Stimulated activated CD4-positive, alpha-beta T cell treated with anti-CD3 and anti-CD28 coated beads, Interleukin-12 subunit alpha, Interleukin-12 subunit beta, amount 100 ng/mL, for 48 hours (primary cell): ENCODE data around the gene STX18.
"Not testable (repeated sequence)": the region's sequence is repeated elsewhere in the genome, so short reads cannot be mapped to it uniquely, and the experiment has no call there.

ENCODE experiments used
- DNase-seq, 3 donors: peaks; one replicate each; pipeline ENCODE4 v3.0.0-alpha.2; 2020; ENCODE audit warnings: low read depth in 2 of 3, low spot score in 1 of 3

The STX18 gene

GRCh38 chr4:4480685-4481398 is 61.0 kb downstream of the STX18 start:
- DNase-seq = no peak

DNA sequence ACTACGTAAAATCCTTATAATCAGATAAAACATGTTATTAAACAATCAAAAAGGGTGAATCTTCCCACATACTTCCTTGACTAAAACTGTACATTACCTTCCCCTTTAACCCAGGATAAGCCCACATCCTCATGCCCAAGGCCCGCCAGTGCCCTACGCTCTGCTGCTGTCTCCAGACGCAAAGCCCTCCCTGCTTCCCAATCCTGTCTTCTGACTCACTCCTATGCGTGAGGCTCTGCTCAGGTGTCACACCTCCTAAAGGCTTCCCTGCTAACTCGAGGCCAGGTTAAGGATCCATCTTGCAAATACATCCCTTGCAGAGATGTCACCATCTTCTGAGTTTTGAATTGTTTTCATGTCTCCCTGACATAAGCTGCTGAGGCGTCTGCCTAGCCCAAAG is 61.6 kb downstream of the STX18 start:
- DNase-seq = no peak

DNA sequence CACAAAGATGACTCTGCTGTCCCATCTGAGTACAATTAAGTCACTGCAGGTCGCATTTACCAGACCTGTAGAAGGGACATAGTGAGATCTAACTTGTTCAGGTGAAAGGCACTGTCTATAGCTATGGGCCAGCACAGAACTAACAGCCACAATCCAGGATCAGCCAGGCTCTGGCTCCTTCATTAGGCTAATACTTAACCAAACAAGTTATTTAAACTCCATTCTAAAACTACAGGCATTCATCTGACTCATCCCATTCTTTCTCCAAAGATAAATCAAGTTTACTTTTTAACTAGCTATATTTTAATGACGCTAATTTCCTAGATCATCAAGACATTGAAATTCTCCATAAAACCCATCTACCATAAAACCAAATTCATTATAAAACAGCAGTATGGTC is 62.5 kb downstream of the STX18 start:
- no peak for DNase-seq

DNA sequence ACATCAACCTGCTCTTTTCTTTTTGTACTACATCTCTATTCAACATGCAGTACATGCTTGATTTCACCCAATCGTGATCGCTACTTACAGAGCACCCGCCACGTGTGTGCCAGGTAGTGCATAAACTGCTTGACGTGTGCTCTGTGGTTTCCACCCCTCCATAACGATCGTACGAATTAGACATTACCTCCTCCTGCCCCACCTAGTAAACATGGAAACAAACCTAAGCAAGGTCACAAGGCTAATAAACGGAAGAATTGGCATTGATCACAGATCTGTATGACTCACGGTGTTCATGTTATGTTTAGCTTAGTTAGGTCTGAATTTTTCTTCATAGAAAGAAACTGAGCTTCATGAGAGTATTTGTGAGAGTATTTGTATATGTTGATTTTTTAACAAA is 64.1 kb downstream of the STX18 start:
- no peak for DNase-seq

GRCh38 chr4:4477391-4477790 is 64.5 kb downstream of the STX18 start:
- DNase-seq = no peak

- no peak for DNase-seq
Measured at GRCh38 chr4:4474476-4474875, 67.4 kb downstream of the STX18 start.

GRCh38 chr4:4472344-4472958 is 69.4 kb downstream of the STX18 start:
- no peak for DNase-seq

DNA sequence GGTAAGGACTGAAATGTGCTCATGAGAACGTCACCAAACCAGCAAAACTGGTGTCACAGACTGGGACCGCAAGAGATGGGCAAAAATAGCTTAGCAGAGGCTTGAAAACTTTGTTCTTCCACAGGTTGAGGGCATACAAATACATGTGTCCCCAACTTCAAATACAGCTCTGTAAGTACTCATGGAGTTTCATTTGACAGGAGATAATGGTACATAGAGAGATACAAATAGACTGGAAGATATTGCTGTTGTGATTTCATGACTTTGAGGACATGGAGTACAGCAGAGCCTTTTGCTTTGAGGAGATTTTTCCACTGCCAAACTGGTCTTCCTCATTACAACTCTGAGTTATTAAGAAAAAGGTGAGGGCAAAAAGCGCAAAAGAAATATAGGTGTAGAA is 70.7 kb downstream of the STX18 start:
- no peak for DNase-seq

DNA sequence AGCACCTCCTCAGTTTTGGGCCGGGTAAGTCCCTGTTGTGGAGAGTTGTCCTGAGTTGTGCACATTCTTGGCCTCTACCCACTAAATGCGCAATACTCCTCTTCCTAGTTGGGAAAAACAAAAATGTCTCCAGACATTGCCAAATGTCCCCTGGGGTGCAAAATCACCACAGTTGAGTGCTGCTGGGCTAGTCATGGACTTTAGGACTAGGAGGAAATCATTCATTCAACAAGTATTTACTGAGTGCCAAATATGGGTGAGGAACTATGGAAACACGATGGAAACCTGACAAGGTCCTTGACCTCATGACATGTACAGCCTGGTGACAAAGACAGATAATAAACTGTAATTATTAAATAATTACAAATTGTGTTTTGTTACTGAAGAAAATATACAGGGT is 71.6 kb downstream of the STX18 start:
- DNase-seq = no peak

- not testable (repeated sequence) for DNase-seq
Measured at GRCh38 chr4:4465238-4465637, 76.6 kb downstream of the STX18 start.

GRCh38 chr4:4462970-4463369 is 78.9 kb downstream of the STX18 start:
- DNase-seq = no peak

DNA sequence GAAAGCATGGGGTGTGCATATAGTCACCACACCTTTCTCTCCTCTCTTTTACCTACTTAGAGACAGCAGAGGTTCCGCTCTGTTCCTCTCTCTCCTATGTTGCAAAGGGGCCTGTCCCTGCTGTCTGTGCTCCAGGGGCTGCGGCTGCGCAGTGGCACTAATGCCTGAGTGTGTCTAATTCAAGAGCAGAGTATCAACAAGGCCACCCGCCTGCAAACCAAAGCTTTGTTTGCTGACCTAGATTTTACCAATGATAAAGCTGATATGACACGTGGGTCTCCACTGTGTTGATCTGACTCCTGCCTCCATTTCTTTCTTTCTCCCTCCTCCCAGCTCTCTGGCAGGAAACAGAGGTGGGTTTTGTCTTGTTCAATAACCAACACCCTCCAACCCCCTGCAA is 80.0 kb downstream of the STX18 start:
- DNase-seq = peak in 2 of 3 donors; percentile 7 to 13

- no peak for DNase-seq
Measured at GRCh38 chr4:4461178-4461577, 80.7 kb downstream of the STX18 start.

- DNase-seq = peak in 1 of 3 donors; percentile 11
Measured at GRCh38 chr4:4460759-4461158, 81.1 kb downstream of the STX18 start.

DNA sequence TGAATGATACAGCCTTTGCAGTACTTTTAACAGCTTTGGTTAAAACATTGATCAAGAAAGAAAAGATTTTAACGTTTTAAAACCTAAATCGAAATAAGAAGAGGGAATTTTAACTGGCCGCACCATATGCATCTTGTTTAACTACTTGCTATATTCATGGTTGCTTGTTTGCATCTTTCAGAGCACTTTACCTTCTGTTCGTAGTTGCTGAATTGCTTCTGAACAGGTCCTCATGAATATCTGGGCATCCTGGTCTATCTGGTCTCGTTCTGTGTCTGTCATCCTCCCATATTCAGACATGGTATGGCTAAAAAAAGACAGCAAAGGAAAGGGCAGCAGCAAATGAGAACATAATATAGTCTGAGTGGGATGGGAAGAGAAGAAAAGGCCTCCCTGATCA is 82.7 kb downstream of the STX18 start:
- DNase-seq = no peak

DNA sequence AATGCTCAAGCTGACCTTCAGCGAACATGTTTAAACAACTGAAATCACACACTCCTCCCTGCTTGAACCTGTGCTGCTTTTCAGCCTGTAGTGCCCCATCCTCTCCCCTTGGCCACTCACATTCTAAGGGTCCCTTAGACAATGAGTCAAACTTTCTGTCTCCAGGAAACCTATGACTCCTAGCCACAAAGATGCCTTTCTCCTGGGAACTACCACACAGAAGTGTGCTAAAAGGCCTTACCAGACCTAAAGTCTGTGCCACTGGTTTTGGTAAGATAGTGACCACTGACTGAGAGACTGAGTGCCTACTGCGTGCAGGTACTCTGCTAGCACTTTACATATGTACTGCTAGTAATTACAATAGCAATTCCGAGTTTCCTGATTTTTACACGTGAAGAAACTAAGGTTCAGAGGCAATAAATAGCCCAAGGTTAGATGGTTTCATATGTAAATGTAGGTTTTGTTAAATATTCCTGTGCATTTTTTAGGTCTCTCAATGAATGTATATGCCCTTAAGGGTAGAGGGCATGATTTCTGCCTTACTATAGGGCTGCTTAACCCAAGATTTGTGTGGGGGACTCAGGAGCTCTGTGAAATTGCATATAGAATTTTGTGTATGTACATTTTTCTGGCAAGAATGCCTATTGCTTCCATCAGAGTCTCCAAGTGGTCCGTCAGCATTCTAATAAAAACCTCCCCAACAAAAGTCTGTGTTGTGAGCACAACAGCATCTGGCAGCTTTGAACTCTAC is 83.9 kb downstream of the STX18 start:
- DNase-seq = no peak

- no peak for DNase-seq
Measured at GRCh38 chr4:4456816-4457578, 84.9 kb downstream of the STX18 start.

DNA sequence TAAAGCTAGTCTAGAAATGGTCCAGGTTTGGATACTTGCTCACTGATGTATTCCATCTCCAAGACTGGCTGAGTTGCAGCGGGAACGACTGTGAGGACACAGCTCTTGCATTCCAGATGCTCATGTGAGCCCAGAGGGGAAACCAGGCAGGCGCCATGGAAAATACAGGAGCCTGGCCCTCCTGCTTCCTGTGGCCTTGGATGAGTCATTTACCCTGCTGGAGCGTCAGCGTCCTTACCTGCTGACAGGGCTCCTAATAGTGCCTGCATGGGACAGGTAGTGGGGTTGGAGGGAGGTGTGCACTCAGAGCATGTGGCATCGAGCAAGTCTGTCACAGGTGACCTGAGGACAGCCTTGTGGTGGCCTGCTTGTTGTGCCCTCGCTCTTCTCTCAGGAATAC is 85.5 kb downstream of the STX18 start:
- DNase-seq = no peak

DNA sequence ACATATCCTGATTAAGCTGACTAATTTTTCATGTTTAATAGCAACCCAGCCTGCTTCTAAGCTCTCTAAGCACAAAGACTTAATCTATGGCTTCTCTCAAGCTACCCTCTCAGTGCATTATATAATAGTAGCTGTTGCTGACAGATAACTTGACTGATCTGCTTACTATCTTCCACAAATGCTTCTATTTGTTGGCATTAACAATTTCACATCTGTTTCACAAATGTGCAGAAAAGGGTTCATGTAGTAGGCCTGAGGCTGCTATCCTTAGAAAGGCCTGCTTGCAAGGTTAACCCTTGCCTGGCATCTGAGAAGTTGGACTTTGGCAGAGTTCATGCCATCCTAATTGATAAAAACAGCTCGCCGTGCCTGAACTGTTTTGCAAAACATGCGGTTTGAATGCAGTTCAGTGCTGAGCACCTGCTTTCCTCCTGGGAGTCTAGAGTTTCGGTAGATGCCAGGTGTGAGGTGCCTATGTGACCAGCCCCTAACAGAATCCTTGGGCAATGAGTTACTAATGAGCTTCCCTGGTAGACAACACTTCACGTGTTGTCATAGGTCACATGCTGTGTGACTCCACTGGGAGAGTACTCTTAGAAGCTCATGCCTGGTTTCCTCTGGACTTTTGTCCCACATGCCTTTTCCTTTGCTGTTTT is 86.5 kb downstream of the STX18 start:
- no peak for DNase-seq

DNA sequence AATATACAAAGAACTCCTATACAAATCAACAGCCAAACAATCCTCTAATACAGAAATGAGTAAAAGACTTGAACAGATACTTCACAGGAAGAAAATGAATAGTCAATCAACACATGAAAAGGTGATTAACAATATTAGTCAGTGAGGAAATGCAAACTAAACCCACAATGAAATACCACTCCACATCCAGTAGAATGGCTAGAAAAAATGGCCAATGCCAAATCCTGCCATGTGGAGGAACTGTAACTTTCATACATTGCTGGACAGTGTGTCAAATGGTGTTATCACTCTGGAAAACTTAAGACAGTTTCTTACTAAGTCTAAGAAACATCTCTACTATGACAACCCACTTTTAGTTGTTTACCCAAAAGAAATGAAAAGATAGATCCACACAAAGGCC is 95.4 kb downstream of the STX18 start:
- no peak for DNase-seq

GRCh38 chr4:4443821-4444220 is 98.0 kb downstream of the STX18 start:
- no peak for DNase-seq
